Measurements from ENCODE around the gene ACTR1B.
"Not testable (repeated sequence)": the region's sequence is repeated elsewhere in the genome, so short reads cannot be mapped to it uniquely, and the experiment has no call there.

ACTR1B gene

DNA sequence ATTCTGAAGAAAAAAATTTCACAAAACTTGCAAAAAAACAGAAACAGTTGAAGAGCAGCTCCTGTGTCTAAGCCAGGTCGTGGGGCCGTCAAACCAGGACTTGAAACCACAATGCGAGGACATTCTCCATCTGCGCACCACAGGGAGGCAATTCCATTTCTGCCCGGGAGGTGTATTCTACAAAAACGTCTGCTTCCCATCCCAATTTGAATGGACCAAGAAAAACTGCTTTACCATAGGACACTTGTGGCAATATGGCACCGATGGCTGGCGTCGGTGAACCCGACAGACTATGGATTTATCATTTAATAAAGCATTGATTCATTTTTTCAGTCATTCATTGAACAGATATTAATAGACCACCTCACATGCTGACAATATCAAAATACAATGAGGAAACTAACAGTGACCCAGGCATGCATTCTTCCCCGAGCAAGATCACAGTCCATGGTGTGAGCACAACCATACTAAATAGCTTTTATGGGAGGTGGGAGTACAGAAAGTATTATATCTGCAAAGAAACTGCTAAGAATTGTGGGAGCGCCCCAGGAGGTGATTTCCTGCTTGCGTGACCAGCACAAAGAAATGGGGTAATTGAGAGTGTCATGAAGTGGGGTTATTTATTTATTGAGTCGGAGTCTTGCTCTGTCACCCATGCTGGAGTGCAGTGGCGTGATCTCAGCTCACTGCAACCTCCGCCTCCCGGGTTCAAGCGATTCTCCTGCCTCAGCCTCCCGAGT lies 39.1 kb upstream of the ACTR1B start:
- Histone ChIP-seq H3K36me3 (ENCODE audit: insufficient read depth, low read depth, low read length) (no peaks in the 10 kb centered on the region), H3K4me3 (ENCODE audit: low read length) (no peak overlapping the region), H3K9me3 (ENCODE audit: insufficient read depth, low read depth, low read length) (no peaks in the 10 kb centered on the region), H3K27me3 (ENCODE audit: insufficient read depth, low read length) (no peaks in the 10 kb centered on the region), H3K9ac (ENCODE audit: low read depth, low read length) (no peak overlapping the region), H3K4me1 (ENCODE audit: insufficient read depth, low read length) (no peaks in the 10 kb centered on the region), H3K27ac (ENCODE audit: low read length) (no peak overlapping the region)

DNA sequence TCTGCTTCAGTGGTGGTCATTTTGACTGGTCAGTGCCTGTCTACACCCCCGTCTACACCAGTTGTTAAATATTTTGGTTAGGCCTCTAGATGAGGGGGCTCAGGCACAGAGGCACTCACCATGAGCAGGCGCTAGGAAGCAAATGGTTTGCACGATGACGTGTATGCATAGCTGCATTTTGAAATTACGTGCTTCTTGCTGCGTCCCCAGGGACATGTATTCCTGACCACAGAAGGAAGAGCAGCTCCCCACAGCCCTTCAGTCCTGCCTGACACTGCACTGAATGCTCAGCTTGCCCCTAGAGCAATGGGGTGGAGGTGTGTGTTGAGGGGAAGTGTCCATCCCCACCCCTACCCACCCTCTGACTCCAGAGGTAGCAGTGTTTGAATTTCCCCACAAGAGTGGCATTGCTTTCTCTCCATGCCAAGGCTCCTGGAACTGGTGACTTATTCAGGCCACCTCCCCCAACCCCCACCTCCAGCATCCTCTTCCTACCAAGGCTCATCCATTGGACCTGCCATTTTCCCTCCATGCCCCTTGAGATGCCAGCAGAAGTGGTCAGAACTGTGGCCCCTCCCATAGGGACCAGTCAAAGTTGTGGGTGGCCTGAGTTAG lies 38.1 kb upstream of the ACTR1B start:
- H3K27ac ChIP-seq (ENCODE audit: low read length), result no peak overlapping the region
- H3K4me3 ChIP-seq (ENCODE audit: low read length), result no peak overlapping the region

DNA sequence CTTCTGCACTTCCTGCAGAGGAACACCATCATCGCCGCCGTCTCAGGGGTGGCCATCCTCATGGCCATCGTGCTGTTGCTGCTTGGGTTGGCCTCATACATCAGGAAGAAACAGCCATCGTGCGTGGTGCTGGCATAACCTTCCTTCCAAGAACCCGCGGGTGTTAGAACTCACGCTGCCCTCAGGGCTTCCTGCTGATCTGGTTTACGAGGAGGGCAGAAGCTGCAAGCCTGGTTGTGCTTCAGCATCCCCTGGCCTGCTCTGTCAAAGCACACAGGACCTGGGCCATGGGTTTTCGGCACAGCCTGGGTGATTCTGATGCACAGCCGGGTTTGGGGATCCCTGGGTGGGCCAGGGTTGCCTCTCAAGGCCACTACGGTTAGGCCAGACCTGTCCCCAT lies 37.3 kb upstream of the ACTR1B start:
- H3K9ac ChIP-seq (ENCODE audit: low read depth, low read length), result no peak overlapping the region
- no peak overlapping the region for H3K27ac ChIP-seq (ENCODE audit: low read length)
- H3K4me1 ChIP-seq (ENCODE audit: insufficient read depth, low read length), result no peaks in the 10 kb centered on the region
- H3K36me3 ChIP-seq (ENCODE audit: insufficient read depth, low read depth, low read length), result no peaks in the 10 kb centered on the region
- H3K4me3 ChIP-seq (ENCODE audit: low read length), result no peak overlapping the region
- no peaks in the 10 kb centered on the region for H3K9me3 ChIP-seq (ENCODE audit: insufficient read depth, low read depth, low read length)
- H3K27me3 ChIP-seq (ENCODE audit: insufficient read depth, low read length), result no peaks in the 10 kb centered on the region

More for the DNA sequence above, 38.1 kb upstream of the ACTR1B start:
- H3K9ac ChIP-seq (ENCODE audit: low read depth, low read length), result no peak overlapping the region
- no peaks in the 10 kb centered on the region for H3K36me3 ChIP-seq (ENCODE audit: insufficient read depth, low read depth, low read length)
- no peaks in the 10 kb centered on the region for H3K27me3 ChIP-seq (ENCODE audit: insufficient read depth, low read length)
- no peaks in the 10 kb centered on the region for H3K9me3 ChIP-seq (ENCODE audit: insufficient read depth, low read depth, low read length)
- no peaks in the 10 kb centered on the region for H3K4me1 ChIP-seq (ENCODE audit: insufficient read depth, low read length)

DNA sequence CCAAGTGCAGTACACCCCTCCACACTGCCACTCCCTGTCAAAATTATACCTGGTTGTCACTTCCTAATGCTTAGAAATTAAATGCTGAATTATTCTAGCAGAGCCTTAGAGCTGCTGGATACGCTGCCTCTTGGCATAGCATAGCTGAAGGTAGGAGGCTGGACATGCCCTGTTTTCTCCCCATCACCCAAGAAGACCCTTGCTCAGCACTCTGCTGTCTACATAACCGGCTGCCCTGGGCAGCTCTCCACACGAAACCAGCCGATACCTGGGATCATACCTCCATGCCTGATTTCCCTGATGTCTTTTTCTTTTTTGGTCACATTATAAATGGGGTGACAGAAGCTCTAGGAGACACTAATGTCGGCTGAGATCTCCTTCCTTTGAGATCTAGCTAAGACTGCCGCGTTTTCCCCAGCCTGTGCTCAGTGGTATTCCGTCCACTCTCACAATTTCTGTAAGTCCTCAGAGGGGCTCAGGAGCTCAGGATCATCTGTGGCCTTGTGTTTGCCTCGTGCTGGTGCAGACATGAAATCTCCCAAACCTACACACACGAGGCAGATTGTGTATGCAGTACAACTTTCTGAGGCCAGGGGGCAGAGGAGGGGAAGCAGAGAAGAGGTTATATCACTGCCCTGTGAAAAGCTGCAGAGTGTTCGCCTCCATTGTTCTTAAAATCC lies 36.1 kb upstream of the ACTR1B start:
- Histone ChIP-seq H3K36me3 (ENCODE audit: insufficient read depth, low read depth, low read length) (no peaks in the 10 kb centered on the region), H3K9ac (ENCODE audit: low read depth, low read length) (no peak overlapping the region), H3K27ac (ENCODE audit: low read length) (no peak overlapping the region), H3K4me3 (ENCODE audit: low read length) (no peak overlapping the region), H3K9me3 (ENCODE audit: insufficient read depth, low read depth, low read length) (no peaks in the 10 kb centered on the region), H3K4me1 (ENCODE audit: insufficient read depth, low read length) (no peaks in the 10 kb centered on the region), H3K27me3 (ENCODE audit: insufficient read depth, low read length) (no peaks in the 10 kb centered on the region)

DNA sequence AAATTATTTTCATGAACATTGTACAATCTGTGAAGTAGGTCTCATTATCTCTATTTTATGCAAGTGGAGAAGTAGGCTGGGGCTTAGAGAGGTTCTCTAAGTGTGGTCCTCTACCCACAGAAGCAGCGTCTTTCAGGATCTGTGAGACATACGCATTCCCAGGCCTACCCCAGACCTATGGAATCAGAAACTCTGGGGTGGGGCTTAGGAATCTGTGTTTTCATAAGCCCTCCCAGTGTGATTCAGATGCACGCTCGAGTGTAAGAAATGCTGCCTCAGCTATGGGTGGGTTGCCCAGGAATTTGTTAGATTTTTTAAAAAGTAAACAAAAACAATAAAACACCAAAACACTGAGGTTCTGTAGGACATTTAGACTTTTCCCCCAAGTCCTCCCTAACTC lies 34.7 kb upstream of the ACTR1B start:
- H3K9ac ChIP-seq (ENCODE audit: low read depth, low read length), result no peak overlapping the region

DNA sequence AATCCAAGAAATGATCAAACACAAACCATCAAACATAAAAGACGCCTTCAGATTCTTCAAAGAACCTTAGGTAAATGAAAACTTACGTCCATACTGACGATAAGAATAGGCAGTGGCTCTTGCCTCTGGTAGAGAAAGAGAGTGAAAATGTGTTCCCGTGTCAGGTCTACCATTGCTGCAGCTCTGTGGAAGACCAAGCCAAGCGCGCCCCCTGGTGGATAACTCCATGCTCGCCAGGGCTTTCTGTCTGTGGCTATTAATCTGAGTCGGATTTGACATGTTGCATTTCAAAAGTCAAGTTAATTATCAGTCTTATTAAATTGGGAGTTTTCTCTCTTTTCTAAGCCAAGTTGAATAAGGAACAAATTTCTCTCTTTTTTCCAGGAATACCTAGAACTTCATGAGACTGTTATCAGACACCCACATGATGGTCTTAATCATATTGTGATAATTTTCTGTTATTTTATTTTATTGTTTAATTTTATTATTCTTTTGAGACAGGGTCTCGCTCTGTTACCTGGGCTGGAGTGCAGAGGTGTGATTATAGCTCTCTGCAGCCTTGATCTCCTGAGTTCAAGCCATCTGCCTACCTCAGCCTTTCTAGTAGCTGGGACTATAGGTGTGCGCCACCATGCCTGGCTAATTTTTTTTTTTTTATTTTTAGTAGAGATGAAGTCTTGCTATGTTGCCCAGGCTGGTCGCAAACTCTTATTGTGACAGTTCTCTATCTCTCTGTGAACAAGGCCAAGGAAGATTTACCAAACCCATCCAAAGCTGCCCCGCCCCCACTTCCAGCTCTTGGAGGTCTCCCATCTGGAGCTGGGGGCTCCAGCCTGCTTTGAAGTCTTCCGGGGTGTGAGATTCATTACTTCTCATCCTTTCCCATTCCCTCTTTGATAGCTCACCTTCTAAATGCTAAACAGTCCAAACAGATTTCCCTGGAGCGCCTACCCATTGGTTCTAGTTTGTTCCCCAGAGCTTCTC lies 33.7 kb upstream of the ACTR1B start:
- Histone ChIP-seq H3K9me3 (ENCODE audit: insufficient read depth, low read depth, low read length) (no peaks in the 10 kb centered on the region), H3K27ac (ENCODE audit: low read length) (no peak overlapping the region), H3K9ac (ENCODE audit: low read depth, low read length) (no peak overlapping the region), H3K27me3 (ENCODE audit: insufficient read depth, low read length) (no peaks in the 10 kb centered on the region), H3K4me3 (ENCODE audit: low read length) (no peak overlapping the region), H3K4me1 (ENCODE audit: insufficient read depth, low read length) (no peaks in the 10 kb centered on the region), H3K36me3 (ENCODE audit: insufficient read depth, low read depth, low read length) (no peaks in the 10 kb centered on the region)

More for the DNA sequence above, 34.7 kb upstream of the ACTR1B start:
- H3K27ac ChIP-seq (ENCODE audit: low read length), result no peak overlapping the region
- no peaks in the 10 kb centered on the region for H3K4me1 ChIP-seq (ENCODE audit: insufficient read depth, low read length)
- H3K27me3 ChIP-seq (ENCODE audit: insufficient read depth, low read length), result no peaks in the 10 kb centered on the region
- no peaks in the 10 kb centered on the region for H3K9me3 ChIP-seq (ENCODE audit: insufficient read depth, low read depth, low read length)
- no peaks in the 10 kb centered on the region for H3K36me3 ChIP-seq (ENCODE audit: insufficient read depth, low read depth, low read length)
- no peak overlapping the region for H3K4me3 ChIP-seq (ENCODE audit: low read length)

DNA sequence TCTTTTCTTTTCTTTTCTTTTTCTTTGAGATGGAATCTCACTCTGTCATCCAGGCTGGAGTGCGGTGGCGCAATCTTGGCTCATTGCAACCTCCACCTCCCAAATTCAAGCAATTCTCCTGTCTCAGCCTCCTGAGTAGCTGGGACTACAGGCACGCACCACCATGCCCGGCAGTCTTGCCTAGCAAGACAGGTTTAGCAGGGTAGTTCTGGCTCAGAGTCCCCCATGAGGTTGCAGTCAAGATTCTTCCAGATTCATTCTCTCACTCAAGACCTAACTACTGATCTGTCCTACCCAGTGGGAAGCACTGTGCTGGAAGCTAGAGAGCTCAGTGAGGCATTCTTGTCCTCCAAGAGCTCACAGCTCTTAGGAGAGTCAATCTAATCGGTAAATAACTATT lies 31.9 kb upstream of the ACTR1B start:
- Histone ChIP-seq H3K9me3 (ENCODE audit: insufficient read depth, low read depth, low read length) (no peaks in the 10 kb centered on the region), H3K4me3 (ENCODE audit: low read length) (no peak overlapping the region), H3K27me3 (ENCODE audit: insufficient read depth, low read length) (no peaks in the 10 kb centered on the region), H3K4me1 (ENCODE audit: insufficient read depth, low read length) (no peaks in the 10 kb centered on the region), H3K27ac (ENCODE audit: low read length) (no peak overlapping the region), H3K36me3 (ENCODE audit: insufficient read depth, low read depth, low read length) (no peaks in the 10 kb centered on the region), H3K9ac (ENCODE audit: low read depth, low read length) (no peak overlapping the region)

DNA sequence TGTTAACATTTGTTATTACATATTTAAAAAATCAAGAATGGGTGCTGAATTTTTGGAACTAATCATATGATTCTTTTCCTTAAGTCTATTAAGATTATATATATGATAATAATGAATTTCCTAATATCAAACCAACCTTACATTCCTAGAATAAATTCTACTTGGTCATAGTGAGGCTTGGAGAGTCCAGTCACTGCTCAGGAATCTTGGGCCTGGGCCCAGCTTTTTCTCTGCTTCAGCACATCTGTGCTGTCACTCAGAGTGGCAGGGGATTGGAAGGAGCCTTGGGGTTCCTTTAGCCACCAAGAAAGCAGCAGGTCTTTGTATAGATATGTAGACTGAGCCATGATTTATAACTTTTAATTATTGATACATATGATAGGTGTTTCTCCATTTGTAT lies 29.6 kb upstream of the ACTR1B start:
- H3K4me3 ChIP-seq (ENCODE audit: low read length), result no peak overlapping the region
- no peaks in the 10 kb centered on the region for H3K36me3 ChIP-seq (ENCODE audit: insufficient read depth, low read depth, low read length)
- H3K27ac ChIP-seq (ENCODE audit: low read length), result no peak overlapping the region
- no peaks in the 10 kb centered on the region for H3K4me1 ChIP-seq (ENCODE audit: insufficient read depth, low read length)
- H3K9ac ChIP-seq (ENCODE audit: low read depth, low read length), result no peak overlapping the region
- no peaks in the 10 kb centered on the region for H3K9me3 ChIP-seq (ENCODE audit: insufficient read depth, low read depth, low read length)
- H3K27me3 ChIP-seq (ENCODE audit: insufficient read depth, low read length), result no peaks in the 10 kb centered on the region

DNA sequence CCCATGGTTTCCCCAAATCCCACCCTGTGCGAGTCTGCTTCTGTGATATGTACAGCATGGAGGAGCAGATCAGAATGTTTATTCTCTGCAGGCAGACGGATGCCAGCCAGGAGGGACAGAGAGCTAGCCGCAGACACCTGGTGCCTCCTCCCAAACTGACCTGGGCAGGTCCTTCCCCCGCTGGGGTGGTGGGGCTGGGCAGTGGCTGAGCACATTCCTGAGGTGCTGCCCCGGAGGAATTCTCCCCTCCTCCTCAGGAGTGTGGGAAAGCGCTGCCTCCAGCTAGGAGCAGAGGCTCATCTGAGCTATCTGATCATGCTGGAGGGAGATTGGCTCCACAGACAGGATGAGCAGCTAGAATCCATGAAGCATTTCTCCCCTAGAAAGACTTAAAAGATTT lies 27.3 kb upstream of the ACTR1B start:
- H3K9ac ChIP-seq (ENCODE audit: low read depth, low read length), result no peak overlapping the region
- no peaks in the 10 kb centered on the region for H3K27me3 ChIP-seq (ENCODE audit: insufficient read depth, low read length)
- no peaks in the 10 kb centered on the region for H3K4me1 ChIP-seq (ENCODE audit: insufficient read depth, low read length)
- H3K36me3 ChIP-seq (ENCODE audit: insufficient read depth, low read depth, low read length), result no peaks in the 10 kb centered on the region
- H3K27ac ChIP-seq (ENCODE audit: low read length), result no peak overlapping the region
- no peak overlapping the region for H3K4me3 ChIP-seq (ENCODE audit: low read length)
- H3K9me3 ChIP-seq (ENCODE audit: insufficient read depth, low read depth, low read length), result no peaks in the 10 kb centered on the region

DNA sequence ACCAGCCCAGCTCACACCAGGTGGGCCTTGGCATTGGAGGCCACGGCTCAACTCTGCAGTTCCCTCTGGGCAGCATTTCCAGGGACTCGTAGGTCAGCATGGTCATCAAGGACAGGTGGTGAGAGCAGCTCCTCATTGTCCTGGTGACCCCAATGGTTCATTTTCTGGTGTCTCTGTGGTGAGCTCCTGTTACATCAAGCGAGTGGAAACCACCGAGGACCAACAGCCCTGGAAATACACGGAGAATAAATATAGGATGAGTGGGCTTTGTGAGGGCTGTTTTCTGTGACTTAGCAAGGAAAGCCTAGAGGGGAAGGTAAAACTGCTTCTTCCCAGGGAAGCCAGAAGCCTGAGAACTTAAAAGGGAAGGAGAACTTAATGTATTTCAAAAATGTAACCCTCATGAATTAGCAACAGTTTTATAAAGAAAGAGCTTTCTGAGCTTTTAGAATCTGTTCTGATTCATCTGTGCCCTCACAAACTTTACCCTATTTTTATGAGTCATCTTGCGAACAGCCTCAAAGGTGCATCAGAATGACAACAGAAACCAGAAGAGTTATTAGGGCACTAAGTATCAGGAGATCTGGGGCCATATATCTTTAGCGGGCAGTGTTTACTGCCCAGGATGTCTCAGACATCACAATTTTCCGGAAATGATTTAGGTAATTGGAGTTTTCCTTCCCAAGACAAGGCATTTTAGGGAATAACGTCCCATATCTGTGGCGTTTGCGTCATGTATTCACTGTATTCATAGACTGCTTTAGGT lies 24.4 kb upstream of the ACTR1B start:
- H3K4me1 ChIP-seq (ENCODE audit: insufficient read depth, low read length), result no peaks in the 10 kb centered on the region
- H3K27ac ChIP-seq (ENCODE audit: low read length), result no peak overlapping the region
- H3K9ac ChIP-seq (ENCODE audit: low read depth, low read length), result no peak overlapping the region
- H3K27me3 ChIP-seq (ENCODE audit: insufficient read depth, low read length), result no peaks in the 10 kb centered on the region
- no peak overlapping the region for H3K4me3 ChIP-seq (ENCODE audit: low read length)
- no peaks in the 10 kb centered on the region for H3K36me3 ChIP-seq (ENCODE audit: insufficient read depth, low read depth, low read length)
- H3K9me3 ChIP-seq (ENCODE audit: insufficient read depth, low read depth, low read length), result peaks cover 4% of the 10 kb centered on the region; the same call in 1 of the 2 replicates

DNA sequence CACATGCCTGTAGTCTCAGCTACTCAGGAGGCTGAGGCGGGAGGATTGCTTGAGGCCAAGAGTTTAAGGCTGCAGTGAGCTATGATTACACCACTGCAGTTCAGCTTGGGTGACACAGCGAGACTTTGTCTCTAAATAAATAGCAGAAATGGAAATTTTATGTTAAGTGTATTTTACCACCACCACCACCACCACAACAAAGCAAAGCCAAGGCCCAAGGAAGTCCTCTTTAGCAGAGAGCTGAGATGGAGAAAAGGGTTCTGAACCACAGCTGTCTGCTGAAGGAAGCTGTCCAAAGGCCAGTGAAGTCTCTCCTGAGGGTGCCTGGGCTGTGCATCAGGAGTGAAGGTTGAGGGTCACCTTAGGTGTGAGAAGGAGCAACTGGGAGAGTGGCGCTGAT lies 23.4 kb upstream of the ACTR1B start:
- H3K4me1 ChIP-seq (ENCODE audit: insufficient read depth, low read length); H3K9me3 ChIP-seq (ENCODE audit: insufficient read depth, low read depth, low read length): not testable (repeated sequence)

More for the DNA sequence above, 23.4 kb upstream of the ACTR1B start:
- H3K27me3 ChIP-seq (ENCODE audit: insufficient read depth, low read length); H3K36me3 ChIP-seq (ENCODE audit: insufficient read depth, low read depth, low read length); H3K4me3 ChIP-seq (ENCODE audit: low read length); H3K9ac ChIP-seq (ENCODE audit: low read depth, low read length); H3K27ac ChIP-seq (ENCODE audit: low read length): not testable (repeated sequence)
